Measurements from ENCODE around the gene PSMA6.

- TF ChIP-seq POLR2A (IDR thresholded peaks at IDR 0.05; ENCODE audit: low read length) = no peak
- no peak for TF ChIP-seq GATA1 (IDR thresholded peaks at IDR 0.05; ENCODE audit: low read depth, low read length)
These were observed 73.9 kb downstream of the PSMA6 start for GRCh38 chr14:35366056-35366451.

Data from erythroblast (primary cell).